Inferior parietal cortex (tissue), 1 donor: Measurements from ENCODE around the gene OR10D3.
A peak's percentile ranks its signal among the peaks of the same experiment; 100 is the strongest.
"Not testable (repeated sequence)": the region's sequence is repeated elsewhere in the genome, so short reads cannot be mapped to it uniquely, and the experiment has no call there.

Source experiments
- DNase-seq: peaks from one replicate; pipeline ENCODE4 v3.0.0-alpha.2; 2016; ENCODE audit errors: extremely low spot score

The OR10D3 gene

GRCh38 chr11:124183068-124183467 is at the start of gene OR10D3:
Gene OR10D3 (plus strand): TSS chr11:124183345. CDS start chr11:124185270, 1,925 bp downstream.
- DNase-seq, result no peak

- DNase-seq, result no peak
Observed at GRCh38 chr11:124143034-124143433, 40.1 kb upstream of the OR10D3 start.

GRCh38 chr11:124147951-124148350 is 35.2 kb upstream of the OR10D3 start:
- no peak for DNase-seq

GRCh38 chr11:124150684-124151083 is 32.5 kb upstream of the OR10D3 start:
- DNase-seq, result no peak

GRCh38 chr11:124152770-124153407 is 30.3 kb upstream of the OR10D3 start:
- DNase-seq, result no peak

GRCh38 chr11:124153821-124154220 is 29.3 kb upstream of the OR10D3 start:
- no peak for DNase-seq

GRCh38 chr11:124159481-124159880 is 23.7 kb upstream of the OR10D3 start:
- DNase-seq, result no peak

GRCh38 chr11:124160986-124161385 is 22.2 kb upstream of the OR10D3 start:
- DNase-seq, result no peak

GRCh38 chr11:124167826-124168231 is 15.3 kb upstream of the OR10D3 start:
- no peak for DNase-seq

- no peak for DNase-seq
Observed at GRCh38 chr11:124168796-124169195, 14.3 kb upstream of the OR10D3 start.

GRCh38 chr11:124170315-124170714 is 12.8 kb upstream of the OR10D3 start:
- not testable (repeated sequence) for DNase-seq

- no peak for DNase-seq
Observed at GRCh38 chr11:124170801-124171586, 12.2 kb upstream of the OR10D3 start.

GRCh38 chr11:124172101-124172500 is 11.0 kb upstream of the OR10D3 start:
- DNase-seq, result no peak

- no peak for DNase-seq
Observed at GRCh38 chr11:124172599-124172998, 10.5 kb upstream of the OR10D3 start.

- peak; percentile 70 for DNase-seq
Observed at GRCh38 chr11:124174001-124174583, 9.1 kb upstream of the OR10D3 start.

- DNase-seq, result no peak
Observed at GRCh38 chr11:124176925-124177715, 6.0 kb upstream of the OR10D3 start.

- no peak for DNase-seq
Observed at GRCh38 chr11:124179310-124179709, 3.8 kb upstream of the OR10D3 start.

- no peak for DNase-seq
Observed at GRCh38 chr11:124190298-124191139, 7.4 kb downstream of the OR10D3 start.

GRCh38 chr11:124193221-124194010 is 10.3 kb downstream of the OR10D3 start:
- DNase-seq, result no peak
